ENCODE measurements around the gene RBFOX1.

RBFOX1 gene

DNA sequence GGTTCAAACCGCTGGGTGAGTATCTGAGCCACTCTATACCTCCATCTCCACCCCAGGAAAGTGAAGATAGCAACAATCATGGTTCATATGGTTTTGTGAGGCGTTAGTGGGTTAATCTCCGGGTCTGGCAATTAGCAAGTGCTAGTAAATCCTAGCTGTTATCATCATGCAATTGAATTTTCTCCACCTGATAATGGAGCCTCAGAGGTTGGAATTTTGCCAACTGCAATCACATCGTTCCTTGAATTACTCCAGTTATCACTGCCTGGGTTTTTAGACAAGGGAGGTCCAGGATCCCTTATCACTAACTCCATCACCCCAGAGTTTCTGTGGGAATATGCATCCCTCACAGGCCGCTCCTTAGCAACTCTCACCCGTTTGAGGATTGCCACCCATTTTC is 311.5 kb downstream of the RBFOX1 start:
- H3K4me3 ChIP-seq (replicated peaks; ENCODE audit: low read depth, low read length): no peak overlapping the region
- DNase-seq (ENCODE audit: low read depth): no peak
- TF ChIP-seq, protein P1, sequence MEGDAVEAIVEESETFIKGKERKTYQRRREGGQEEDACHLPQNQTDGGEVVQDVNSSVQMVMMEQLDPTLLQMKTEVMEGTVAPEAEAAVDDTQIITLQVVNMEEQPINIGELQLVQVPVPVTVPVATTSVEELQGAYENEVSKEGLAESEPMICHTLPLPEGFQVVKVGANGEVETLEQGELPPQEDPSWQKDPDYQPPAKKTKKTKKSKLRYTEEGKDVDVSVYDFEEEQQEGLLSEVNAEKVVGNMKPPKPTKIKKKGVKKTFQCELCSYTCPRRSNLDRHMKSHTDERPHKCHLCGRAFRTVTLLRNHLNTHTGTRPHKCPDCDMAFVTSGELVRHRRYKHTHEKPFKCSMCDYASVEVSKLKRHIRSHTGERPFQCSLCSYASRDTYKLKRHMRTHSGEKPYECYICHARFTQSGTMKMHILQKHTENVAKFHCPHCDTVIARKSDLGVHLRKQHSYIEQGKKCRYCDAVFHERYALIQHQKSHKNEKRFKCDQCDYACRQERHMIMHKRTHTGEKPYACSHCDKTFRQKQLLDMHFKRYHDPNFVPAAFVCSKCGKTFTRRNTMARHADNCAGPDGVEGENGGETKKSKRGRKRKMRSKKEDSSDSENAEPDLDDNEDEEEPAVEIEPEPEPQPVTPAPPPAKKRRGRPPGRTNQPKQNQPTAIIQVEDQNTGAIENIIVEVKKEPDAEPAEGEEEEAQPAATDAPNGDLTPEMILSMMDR (IDR thresholded peaks at IDR 0.05; ENCODE audit: low read length, missing control alignments): no peak

GRCh38 chr16:7644811-7645210 is 312.2 kb downstream of the RBFOX1 start:
- H3K4me3 ChIP-seq (replicated peaks; ENCODE audit: low read depth, low read length): no peak overlapping the region
- DNase-seq (ENCODE audit: low read depth): no peak
- TF ChIP-seq, protein P1 (IDR thresholded peaks at IDR 0.05; ENCODE audit: low read length, missing control alignments): no peak

DNA sequence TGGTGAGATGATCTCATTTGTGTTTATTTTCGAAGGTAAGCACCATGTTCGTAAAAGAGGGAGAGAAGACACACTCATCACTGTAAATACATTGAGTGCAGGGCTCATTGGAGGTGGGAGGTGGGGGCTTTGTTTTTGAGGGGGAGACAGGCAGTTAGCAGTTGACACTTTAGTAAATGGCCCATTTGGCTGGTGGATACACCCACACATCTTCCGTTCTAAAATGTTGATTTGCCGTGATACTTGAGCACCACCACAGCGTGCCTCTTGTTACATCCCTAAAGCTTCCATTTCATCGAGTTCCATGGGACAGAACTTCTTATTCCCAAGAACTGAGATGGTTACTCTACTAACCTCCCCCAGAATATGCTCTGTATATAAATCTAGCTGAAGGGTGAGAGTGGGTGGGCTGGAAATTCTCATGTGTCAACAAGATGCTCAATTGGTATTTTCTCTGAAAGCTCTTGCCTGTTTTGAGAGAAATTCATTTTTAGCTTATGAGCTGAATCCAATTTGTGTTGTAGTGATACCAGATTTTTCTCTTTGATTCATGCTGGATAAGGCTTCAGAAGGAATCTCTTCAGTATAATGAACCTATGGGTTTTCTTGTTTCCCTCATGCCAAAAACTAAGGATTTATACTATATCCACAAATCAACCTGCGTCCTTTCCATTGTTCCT is 314.3 kb downstream of the RBFOX1 start:
- no peak overlapping the region for H3K4me3 ChIP-seq (replicated peaks; ENCODE audit: low read depth, low read length)
- DNase-seq (ENCODE audit: low read depth): no peak
- TF ChIP-seq, protein P1 (IDR thresholded peaks at IDR 0.05; ENCODE audit: low read length, missing control alignments): no peak

DNA sequence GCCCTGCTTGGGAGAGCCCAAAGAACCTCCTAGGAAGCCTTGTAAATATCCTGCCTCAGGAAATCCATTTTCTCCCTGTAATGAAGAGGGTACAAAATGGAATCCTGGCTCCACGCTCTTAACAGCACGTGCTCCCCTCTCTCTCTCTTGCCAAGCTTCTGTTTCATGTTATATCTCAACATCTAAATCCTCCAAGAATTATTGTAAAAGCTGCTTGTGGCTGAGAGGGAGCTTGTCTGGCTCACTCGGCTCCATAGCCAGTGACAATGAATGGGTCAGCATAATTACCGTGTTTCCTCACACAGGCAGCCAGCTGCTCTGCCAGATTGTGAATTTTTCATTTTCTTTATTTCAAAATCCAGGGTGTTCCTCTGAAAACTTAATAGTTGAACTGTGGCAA is 317.8 kb downstream of the RBFOX1 start:
- DNase-seq (ENCODE audit: low read depth): no peak
- TF ChIP-seq, protein P1 (IDR thresholded peaks at IDR 0.05; ENCODE audit: low read length, missing control alignments): no peak
- no peak overlapping the region for H3K4me3 ChIP-seq (replicated peaks; ENCODE audit: low read depth, low read length)

GRCh38 chr16:7651803-7652570 is 319.3 kb downstream of the RBFOX1 start:
- TF ChIP-seq, protein P1 (IDR thresholded peaks at IDR 0.05; ENCODE audit: low read length, missing control alignments): no peak
- H3K4me3 ChIP-seq (replicated peaks; ENCODE audit: low read depth, low read length): no peak overlapping the region
- no peak for DNase-seq (ENCODE audit: low read depth)

- TF ChIP-seq, protein P1 (IDR thresholded peaks at IDR 0.05; ENCODE audit: low read length, missing control alignments): no peak
- DNase-seq (ENCODE audit: low read depth): no peak
- no peak overlapping the region for H3K4me3 ChIP-seq (replicated peaks; ENCODE audit: low read depth, low read length)
Measured at GRCh38 chr16:7653746-7654461, 321.3 kb downstream of the RBFOX1 start.

Data from fibroblast of pulmonary artery (primary cell).